HG03196 (cell line): Measurements from ENCODE around the gene PRDM1.
A peak's percentile ranks its signal among the peaks of the same experiment; 100 is the strongest.

ENCODE experiments used
- ATAC-seq: cut with Tn5 transposase; IDR thresholded peaks from one replicate; pipeline ENCODE4 v1.9.1; 2021; ENCODE audit not compliant: unreplicated experiment

Gene PRDM1

GRCh38 chr6:106085984-106086813, at the start of gene PRDM1:
PRDM1 (plus strand) TSS chr6:106086336; CDS start chr6:106086554, 218 bp downstream.
- ATAC-seq = peak; percentile 78

- ATAC-seq = no peak
Measured at GRCh38 chr6:106037060-106037459, 49.1 kb upstream of the PRDM1 start.

- ATAC-seq = no peak
Measured at GRCh38 chr6:106039897-106040592, 46.1 kb upstream of the PRDM1 start.

DNA sequence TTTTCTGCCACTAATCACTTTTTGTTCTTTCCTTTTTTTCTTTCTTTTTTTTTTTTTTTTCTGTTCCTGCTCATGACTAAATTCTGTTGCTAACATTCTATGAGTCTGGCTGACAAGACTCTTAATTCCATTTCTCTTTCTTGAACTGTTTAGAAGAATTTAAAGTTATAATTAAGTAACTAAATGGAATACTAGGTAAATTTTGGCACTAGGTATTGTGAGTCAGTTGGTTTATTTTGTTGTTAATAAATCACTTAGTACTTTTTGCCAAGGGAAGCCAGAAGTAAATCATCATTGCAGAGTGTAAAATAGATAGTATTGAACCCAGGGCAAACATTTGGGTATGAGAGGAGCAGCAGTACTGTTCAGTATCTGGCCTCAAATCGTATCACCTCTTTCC, 42.0 kb upstream of the PRDM1 start:
- ATAC-seq = no peak

GRCh38 chr6:106045077-106045476, 41.1 kb upstream of the PRDM1 start:
- no peak for ATAC-seq

- no peak for ATAC-seq
Measured at GRCh38 chr6:106046116-106046853, 39.9 kb upstream of the PRDM1 start.

DNA sequence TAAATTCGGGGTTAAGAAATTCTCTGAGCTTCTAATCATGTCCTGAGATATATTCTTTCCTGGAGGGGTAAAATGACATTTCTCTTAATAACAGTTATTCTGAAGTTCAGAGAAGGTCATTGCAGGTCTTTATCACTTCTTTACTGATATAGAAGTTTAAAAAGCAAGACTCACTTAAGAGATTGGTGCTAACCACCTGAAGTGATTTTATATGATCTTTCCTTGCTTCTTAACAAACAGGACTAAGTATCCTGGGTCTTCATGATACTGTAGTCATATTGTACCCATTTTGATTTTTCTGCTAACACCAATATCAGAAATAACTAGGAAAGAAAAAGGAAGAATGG, 39.3 kb upstream of the PRDM1 start:
- ATAC-seq = no peak

GRCh38 chr6:106048336-106048735, 37.8 kb upstream of the PRDM1 start:
- ATAC-seq = no peak

- no peak for ATAC-seq
Measured at GRCh38 chr6:106050538-106050937, 35.6 kb upstream of the PRDM1 start.

- ATAC-seq = no peak
Measured at GRCh38 chr6:106051226-106051625, 34.9 kb upstream of the PRDM1 start.

GRCh38 chr6:106053484-106054205, 32.5 kb upstream of the PRDM1 start:
- no peak for ATAC-seq

DNA sequence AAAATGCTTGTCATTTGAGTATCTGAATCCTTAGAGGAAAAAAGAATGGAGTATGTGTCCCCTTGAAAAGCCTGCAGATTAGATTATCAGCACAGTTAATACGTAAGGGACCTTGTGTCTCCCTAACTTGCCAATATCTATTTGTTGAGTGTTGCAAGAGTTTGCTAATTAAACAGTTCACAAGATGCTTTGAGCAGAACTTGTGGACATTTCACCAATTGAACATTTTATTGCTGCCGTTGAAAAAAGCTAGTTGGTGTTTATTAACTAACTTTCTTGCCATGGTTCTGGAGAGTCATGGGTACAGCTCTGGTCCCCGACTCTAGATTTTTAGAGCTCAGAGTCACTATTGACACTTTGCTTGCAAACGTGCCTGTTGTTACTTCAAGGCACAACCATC, 30.6 kb upstream of the PRDM1 start:
- ATAC-seq = no peak

GRCh38 chr6:106056060-106056745, 29.9 kb upstream of the PRDM1 start:
- no peak for ATAC-seq

DNA sequence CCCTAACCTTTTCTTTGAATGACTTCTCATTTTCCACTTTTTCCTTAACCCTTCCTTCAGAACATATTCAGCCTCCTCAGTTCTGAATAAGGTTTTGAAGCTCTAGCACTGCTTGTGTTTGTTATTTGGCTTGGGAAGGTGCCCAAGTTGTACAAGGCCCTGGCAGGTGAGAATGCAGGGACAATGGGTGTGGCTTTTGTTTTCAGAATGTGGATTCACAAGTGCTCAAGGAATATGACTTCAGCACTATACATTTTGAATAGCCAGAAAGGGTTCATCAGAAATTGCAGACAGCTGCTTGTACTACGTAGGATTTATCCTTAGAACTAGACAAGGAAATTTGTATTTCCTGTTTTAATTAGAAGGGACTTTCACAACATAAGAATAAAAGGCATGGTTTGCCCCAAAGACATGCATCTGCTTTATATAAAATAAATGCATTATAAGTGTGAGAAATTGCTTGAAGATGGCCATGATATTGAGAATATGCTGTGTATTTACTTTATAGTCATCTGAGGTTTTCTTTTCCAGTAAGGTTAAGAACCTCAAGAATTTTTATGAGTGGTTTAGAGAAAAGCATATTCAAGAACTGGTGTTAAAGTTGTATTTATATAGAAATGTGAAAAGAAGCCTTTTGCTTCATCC, 29.3 kb upstream of the PRDM1 start:
- no peak for ATAC-seq

- ATAC-seq = no peak
Measured at GRCh38 chr6:106059331-106059730, 26.8 kb upstream of the PRDM1 start.

- ATAC-seq = no peak
Measured at GRCh38 chr6:106060167-106060566, 26.0 kb upstream of the PRDM1 start.

DNA sequence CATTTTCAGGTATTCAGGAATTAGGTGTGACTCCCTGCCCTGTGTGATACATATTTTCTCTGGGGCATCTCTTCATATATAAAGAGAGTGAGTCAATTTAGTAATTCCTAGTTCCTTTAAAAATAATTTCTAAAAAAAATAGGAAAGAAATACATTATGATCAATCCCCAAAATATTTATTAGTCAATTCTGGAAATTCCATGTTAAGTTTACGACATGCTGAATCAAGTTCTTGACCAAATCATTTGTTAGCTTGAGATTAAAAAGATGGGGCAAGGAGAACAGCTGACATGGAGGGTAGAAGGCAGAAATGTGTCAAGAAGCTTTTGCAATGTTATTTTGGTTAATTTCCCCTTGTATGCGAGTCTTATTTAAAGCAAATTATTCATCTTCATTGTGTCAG, 22.7 kb upstream of the PRDM1 start:
- ATAC-seq = no peak

- no peak for ATAC-seq
Measured at GRCh38 chr6:106064142-106064541, 22.0 kb upstream of the PRDM1 start.

DNA sequence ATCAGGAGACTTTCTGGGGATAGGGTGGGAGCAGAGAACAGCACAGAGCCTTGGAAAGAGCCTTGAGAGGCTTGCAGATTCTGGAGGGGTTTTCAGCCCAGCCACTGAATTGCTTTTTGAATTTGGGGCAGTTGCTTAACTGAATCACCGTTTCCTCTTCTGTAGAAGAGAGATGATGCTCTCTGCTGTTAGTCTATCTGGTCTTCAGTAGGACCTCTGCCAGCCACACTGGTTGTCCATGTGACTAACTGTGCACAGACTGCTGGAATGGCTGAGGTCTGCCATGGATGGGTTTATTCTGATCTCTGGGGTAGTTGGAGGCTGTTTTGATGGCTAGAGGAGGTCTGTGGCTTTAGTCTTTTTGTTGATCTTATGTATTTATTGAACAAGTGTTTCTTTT, 21.4 kb upstream of the PRDM1 start:
- ATAC-seq = no peak

- no peak for ATAC-seq
Measured at GRCh38 chr6:106066989-106067388, 19.1 kb upstream of the PRDM1 start.
